ENCODE measurements around the gene ADH7. TPM values are rescaled to one million over a fixed set of nuclear protein-coding genes. Genes with fewer than 3 reads are reported as not detected.

The ADH7 gene
- total RNA-seq, 1 experiment from 2014 or later: not detected

DNA sequence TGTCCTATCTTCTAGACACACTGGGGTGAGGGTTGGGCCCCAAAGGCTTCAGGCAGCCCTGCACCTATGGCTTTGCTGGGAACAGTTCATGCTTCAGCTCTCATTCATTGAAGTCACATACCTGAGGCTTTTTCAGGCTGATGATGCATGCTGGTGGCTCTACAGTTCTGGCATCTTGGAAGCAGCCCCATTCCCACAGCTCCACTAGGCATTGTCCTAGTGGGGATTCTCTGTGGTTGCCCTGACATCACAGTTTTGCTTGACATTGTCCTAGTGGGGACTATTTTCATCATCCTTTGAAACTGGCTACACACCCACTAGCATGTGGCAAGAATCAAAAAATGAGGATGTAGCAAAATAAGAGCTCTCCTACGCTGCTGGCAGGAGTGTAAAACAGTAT, 38.0 kb upstream of the ADH7 start:
- H3K9me2 ChIP-seq (ENCODE audit: insufficient read depth): no peaks in the 10 kb centered on the region
- ChIA-PET RAD21 (ENCODE audit: low non-redundant PET in 1 of 2, low total read pairs in 2 of 2, uncharacterized antibody in 2 of 2, unreplicated experiment in 2 of 2) (no interaction called here), CTCF (no interaction called here), POLR2A (no interaction called here)
- no peak overlapping the region for H3K4me2 ChIP-seq (ENCODE audit: low read length)
- H3K27me3 ChIP-seq (ENCODE audit: insufficient read depth, low read length): no peaks in the 10 kb centered on the region
- H3K4me1 ChIP-seq (ENCODE audit: control insufficient read depth in 1 of 2, insufficient read depth in 2 of 2, low read length in 2 of 2): no peaks in the 10 kb centered on the region
- no peak overlapping the region for H3K9ac ChIP-seq (ENCODE audit: low read length)
- no peak for ATAC-seq
- no peak overlapping the region for H3K4me3 ChIP-seq (replicated peaks in 1 of 2; ENCODE audit: low read depth in 1 of 2, low read length in 2 of 2)
- no TSS peak for BruUV-seq (replicated peaks)
- no peak for DNase-seq (ENCODE audit: low read depth, low spot score)
- H3K9me3 ChIP-seq (ENCODE audit: control insufficient read depth in 1 of 2, insufficient read depth in 1 of 2, low read depth in 1 of 2, low read length in 2 of 2): no peaks in the 10 kb centered on the region
- TF ChIP-seq ZFX (IDR thresholded peaks at IDR 0.05) (no peak), FOSL1 (IDR thresholded peaks at IDR 0.05; ENCODE audit: low read depth) (no peak), EZH2phosphoT487 (IDR thresholded peaks at IDR 0.05; ENCODE audit: borderline replicate concordance) (no peak), JUND (IDR thresholded peaks at IDR 0.05) (no peak), SRF (IDR thresholded peaks at IDR 0.05; ENCODE audit: low read depth) (no peak)
- TF ChIP-seq, protein P1, sequence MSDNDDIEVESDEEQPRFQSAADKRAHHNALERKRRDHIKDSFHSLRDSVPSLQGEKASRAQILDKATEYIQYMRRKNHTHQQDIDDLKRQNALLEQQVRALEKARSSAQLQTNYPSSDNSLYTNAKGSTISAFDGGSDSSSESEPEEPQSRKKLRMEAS (IDR thresholded peaks at IDR 0.05): no peak
- H3K36me3 ChIP-seq (ENCODE audit: control insufficient read depth in 1 of 2, insufficient read depth in 2 of 2, low read length in 2 of 2): no peaks in the 10 kb centered on the region
- H2AFZ ChIP-seq (ENCODE audit: low read depth, low read length, poor library complexity, severe bottlenecking): no peak overlapping the region
- no peak overlapping the region for H3K27ac ChIP-seq (ENCODE audit: low read depth, low read length)
- H3K79me2 ChIP-seq (ENCODE audit: insufficient read depth, low read length): no peaks in the 10 kb centered on the region
- H4K20me1 ChIP-seq (ENCODE audit: insufficient read depth): no peaks in the 10 kb centered on the region
- intact Hi-C loops (cut with micrococcal nuclease): no loop called here

DNA sequence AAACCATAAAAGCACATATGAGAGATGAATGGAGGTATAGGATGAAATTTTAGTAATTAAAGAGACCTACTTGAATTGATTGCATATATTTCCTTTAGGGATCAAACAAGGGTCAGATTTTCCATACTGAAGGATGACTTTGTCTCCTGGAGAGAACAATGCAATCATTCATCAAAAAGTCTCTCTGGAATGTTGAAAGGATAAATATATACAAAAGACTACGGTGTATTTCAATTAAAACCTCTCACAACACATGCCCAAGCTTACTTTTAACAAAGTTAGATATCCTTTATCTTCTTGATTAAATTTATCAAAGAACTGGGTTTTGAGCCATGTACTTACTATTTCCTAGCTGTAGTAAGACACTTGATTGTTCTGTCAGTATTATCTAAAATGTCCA, 36.8 kb upstream of the ADH7 start:
- DNase-seq (ENCODE audit: low read depth, low spot score) (no peak), ATAC-seq (no peak)
- Histone ChIP-seq H2AFZ (ENCODE audit: low read depth, low read length, poor library complexity, severe bottlenecking) (no peak overlapping the region), H3K9me3 (ENCODE audit: control insufficient read depth in 1 of 2, insufficient read depth in 1 of 2, low read depth in 1 of 2, low read length in 2 of 2) (no peaks in the 10 kb centered on the region), H3K9ac (ENCODE audit: low read length) (no peak overlapping the region), H3K4me1 (ENCODE audit: control insufficient read depth in 1 of 2, insufficient read depth in 2 of 2, low read length in 2 of 2) (no peaks in the 10 kb centered on the region), H3K4me3 (replicated peaks in 1 of 2; ENCODE audit: low read depth in 1 of 2, low read length in 2 of 2) (no peak overlapping the region), H3K79me2 (ENCODE audit: insufficient read depth, low read length) (no peaks in the 10 kb centered on the region), H3K9me2 (ENCODE audit: insufficient read depth) (no peaks in the 10 kb centered on the region), H3K27me3 (ENCODE audit: insufficient read depth, low read length) (no peaks in the 10 kb centered on the region), H3K27ac (ENCODE audit: low read depth, low read length) (no peak overlapping the region), H4K20me1 (ENCODE audit: insufficient read depth) (no peaks in the 10 kb centered on the region), H3K36me3 (ENCODE audit: control insufficient read depth in 1 of 2, insufficient read depth in 2 of 2, low read length in 2 of 2) (no peaks in the 10 kb centered on the region), H3K4me2 (ENCODE audit: low read length) (no peak overlapping the region)
- POLR2A ChIA-PET: no interaction called here
- BruUV-seq (replicated peaks): no TSS peak
- RAD21 ChIA-PET (ENCODE audit: low non-redundant PET in 1 of 2, low total read pairs in 2 of 2, uncharacterized antibody in 2 of 2, unreplicated experiment in 2 of 2): no interaction called here
- no peak for TF ChIP-seq ZFX (IDR thresholded peaks at IDR 0.05)
- no peak for TF ChIP-seq CBX3 (IDR thresholded peaks at IDR 0.05; ENCODE audit: low read depth)
- TF ChIP-seq TCF7L2 (IDR thresholded peaks at IDR 0.05; ENCODE audit: borderline replicate concordance, extremely low read depth, insufficient read depth, insufficient read length): no peak
- TF ChIP-seq ZNF274 (IDR thresholded peaks at IDR 0.05; ENCODE audit: low read depth, low read length): no peak
- TF ChIP-seq, protein P1 (IDR thresholded peaks at IDR 0.05): no peak
- no peak for TF ChIP-seq RAD21 (IDR thresholded peaks at IDR 0.05; ENCODE audit: low read depth)
- TF ChIP-seq ELF1 (IDR thresholded peaks at IDR 0.05; ENCODE audit: borderline replicate concordance, low read depth): no peak
- no peak for TF ChIP-seq SP1 (IDR thresholded peaks at IDR 0.05; ENCODE audit: low read depth)
- no peak for TF ChIP-seq EZH2 (IDR thresholded peaks at IDR 0.05)
- no peak for TF ChIP-seq EGR1 (IDR thresholded peaks at IDR 0.05; ENCODE audit: low read depth)
- CTCF ChIA-PET: interaction anchor here (1.1 to 1.5 kb wide), 2 partner anchors 9 to 336 kb away, joined by 5 to 8 read pairs; no protein-coding TSS in a partner anchor
- intact Hi-C loops (cut with micrococcal nuclease): no loop called here

Data from HCT116 (cell line).